GM18505 (cell line): Measurements from ENCODE around the gene RPS6KA2.

ENCODE experiments used
- ATAC-seq: cut with Tn5 transposase; IDR thresholded peaks from one replicate; pipeline ENCODE4 v1.9.1; 2021; ENCODE audit not compliant: unreplicated experiment
- POLR2A ChIP-seq: IDR thresholded peaks from 4 replicates; pipeline ENCODE4 v1.6.1; 2011; ENCODE audit warnings: borderline replicate concordance; ENCODE audit not compliant: insufficient read depth, insufficient read length; ENCODE audit errors: extremely low read depth

RPS6KA2 gene

DNA sequence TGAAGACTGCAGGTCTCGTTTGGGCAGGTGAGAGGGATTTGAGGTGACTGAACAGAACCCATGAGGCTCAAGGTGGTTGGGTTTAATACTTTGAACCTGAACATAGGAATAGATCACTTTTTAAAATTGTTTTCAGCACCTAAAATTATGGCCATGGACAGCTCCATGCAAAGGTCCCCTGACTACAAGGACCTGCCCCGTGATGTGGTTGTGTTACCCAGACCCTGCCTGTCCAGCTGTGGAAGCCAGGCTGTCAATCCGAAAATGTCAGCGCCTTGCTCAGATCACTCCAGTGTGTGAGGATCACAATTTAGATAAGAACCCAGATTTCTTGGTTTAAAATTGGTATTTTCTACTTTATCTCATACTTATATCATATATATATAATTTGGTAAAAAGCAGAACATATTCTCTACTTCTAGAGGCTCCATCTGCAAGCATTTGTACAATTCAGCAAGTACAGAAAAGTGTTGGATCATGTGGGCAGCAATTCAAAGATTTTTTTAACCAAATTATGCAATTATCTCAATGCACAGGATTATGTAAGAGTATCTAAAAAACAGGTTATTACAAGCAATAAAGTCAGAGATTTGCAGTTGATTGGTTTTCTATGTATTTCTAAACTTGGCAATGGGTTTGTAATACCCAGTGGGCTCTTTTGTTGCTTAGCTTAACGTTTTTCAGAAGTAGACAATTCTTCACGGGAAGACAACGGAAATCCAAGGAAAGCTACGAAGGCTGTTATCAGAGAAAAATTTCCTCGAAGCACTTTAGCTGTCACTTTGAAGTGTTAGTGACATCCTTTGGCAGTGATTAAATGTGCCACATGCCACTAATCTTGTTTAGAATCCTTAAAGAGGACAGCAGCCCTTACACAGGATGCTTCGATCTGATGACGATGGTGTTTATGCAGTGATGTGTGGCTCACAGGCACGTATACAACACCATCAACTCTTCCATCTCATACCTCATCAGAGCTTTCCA, 24.1 kb upstream of the RPS6KA2 start:
- TF ChIP-seq POLR2A: no peak

DNA sequence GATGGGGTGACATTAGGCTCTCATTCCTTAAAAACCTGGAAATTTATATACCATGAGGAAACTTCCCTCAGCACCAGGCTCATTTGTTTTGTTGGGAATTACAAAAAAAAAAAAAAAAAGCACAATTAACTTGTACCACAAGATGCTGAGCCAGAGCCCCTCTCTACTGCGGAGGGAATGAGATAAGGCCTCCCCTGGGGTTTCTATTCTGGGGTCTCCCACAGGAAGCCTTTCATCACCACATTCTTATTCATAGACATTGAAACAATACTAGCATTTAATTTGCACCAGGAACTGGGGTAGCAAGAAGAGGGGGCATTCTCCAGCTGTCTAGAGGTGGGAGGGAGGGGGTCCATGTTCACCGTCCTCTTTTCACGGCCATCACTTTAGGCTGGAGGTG, 23.0 kb upstream of the RPS6KA2 start:
- no peak for ATAC-seq

More for the DNA sequence above, 24.1 kb upstream of the RPS6KA2 start:
- no peak for ATAC-seq

DNA sequence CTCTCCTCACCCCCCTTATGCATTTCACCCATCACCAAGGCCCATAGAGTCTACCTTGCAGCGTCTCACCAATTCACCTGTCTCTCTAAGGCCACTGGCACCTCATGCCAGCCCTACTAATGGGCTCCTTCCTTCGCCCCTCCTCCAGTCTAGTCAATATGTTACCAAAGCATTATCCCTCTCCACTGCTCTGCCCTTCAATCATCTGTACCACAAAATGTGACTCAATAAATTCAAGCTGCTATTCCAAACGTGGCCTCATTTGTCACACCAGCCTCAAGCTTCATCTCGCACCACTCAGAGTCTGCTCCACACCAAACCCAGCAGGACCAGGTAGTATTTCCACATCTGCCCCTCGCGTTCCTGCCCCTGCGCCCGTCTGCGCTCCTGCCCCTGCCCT, 21.8 kb upstream of the RPS6KA2 start:
- ATAC-seq: no peak
- no peak for TF ChIP-seq POLR2A

More for the DNA sequence above, 23.0 kb upstream of the RPS6KA2 start:
- no peak for TF ChIP-seq POLR2A

DNA sequence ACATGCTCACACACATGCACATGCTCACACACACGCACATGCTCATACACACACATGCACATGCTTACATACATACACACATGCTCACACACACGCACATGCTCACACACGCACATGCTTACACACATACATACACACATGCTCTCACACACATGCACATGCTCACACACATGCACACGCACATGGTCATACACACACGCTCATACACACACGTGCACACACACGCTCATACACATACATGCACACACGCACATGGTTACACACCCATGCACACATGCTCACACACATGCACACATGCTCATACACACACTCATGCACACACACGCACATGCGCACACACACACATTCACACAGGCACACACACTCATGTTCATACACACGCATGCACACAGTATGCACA, 20.8 kb upstream of the RPS6KA2 start:
- no peak for TF ChIP-seq POLR2A
- no peak for ATAC-seq

DNA sequence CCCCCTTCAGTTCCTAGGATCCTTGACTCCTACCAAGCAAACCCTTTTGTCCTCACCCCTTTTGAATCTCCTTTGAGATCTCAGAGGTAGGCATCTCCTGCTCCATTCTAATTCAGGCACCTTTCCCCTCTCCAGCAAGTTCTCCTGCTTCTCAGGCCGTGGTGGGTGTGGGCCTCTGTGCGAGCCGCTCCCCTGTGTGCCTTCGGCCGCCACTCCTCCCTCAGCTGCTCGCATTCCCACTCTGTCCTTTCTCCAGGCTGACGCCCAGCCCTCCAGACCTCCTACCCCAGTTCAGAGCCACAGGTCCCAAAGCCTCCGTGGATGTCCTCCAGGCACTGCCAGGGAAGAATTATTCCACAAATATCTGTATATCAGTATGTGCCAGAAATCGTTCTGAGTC, 19.7 kb upstream of the RPS6KA2 start:
- ATAC-seq: no peak
- TF ChIP-seq POLR2A: no peak

DNA sequence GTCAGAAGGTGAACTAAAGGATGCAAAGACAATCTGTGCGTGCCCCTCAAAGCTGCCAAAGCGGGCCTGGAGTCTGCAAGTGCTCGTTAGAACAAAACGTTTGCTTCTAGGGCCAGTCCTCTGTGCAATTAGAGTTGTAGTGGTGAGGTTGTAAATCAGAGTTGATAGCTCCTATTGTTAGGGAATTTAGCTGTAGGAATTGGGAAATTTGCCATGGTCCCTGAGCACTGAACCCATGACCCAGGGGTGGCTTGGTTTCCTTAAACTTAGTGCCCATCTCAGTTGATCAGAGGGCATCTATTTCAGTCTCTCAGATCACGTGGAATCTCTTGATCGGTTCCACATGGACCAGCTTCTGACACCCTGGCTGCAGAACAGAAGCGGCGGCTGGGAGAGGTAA, 18.8 kb upstream of the RPS6KA2 start:
- no peak for ATAC-seq
- no peak for TF ChIP-seq POLR2A

DNA sequence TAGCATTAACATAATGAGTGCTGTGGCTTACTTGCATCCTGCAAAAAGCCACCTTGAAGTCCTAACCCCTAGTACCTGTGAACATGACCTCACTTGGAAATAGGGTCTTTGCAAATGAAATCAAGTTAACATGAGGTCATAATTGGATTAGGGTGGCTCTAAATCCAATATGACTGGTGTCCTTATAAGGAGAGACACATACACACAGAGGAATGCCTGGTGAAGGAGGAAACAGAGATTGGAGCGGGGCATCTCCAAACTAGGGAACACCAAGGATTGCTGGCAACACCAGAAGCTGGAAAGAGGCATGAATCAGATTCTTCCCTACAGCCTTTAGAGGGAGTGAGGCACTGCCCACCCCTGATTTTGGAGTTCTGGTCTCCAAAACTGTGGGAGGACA, 17.6 kb upstream of the RPS6KA2 start:
- no peak for TF ChIP-seq POLR2A
- no peak for ATAC-seq

DNA sequence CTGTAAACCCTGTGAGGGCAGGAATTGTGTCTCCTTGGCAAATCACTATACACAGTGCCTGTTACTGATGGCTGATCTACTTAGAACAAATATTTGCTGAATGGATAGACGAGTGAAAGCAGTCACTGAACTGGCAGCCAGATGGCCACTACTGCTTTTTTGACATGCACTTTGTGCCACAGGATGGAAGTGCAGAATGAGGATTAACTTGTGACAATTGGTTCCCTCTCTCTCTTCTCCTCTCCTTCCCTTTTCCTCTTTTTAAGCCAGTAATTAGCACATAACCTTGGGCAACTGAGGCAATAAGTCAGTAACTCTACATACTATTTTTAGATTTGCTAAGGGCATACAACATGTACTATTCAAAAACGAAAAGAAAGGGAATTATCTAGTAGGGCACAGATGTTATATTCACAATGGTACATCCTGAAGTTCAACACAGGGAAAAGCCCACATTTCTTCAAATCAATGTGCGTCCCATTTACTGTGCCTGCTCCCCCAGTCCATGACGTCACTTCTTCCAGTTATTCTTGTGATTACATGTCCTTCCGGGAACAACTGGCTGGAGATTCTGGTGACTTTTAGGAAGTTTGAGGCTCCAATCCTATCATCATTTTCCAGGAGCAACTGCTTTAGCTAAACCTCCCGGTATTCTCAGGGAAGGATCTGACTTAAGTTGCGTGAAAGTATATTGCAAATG, 17.0 kb upstream of the RPS6KA2 start:
- no peak for ATAC-seq
- TF ChIP-seq POLR2A: no peak

DNA sequence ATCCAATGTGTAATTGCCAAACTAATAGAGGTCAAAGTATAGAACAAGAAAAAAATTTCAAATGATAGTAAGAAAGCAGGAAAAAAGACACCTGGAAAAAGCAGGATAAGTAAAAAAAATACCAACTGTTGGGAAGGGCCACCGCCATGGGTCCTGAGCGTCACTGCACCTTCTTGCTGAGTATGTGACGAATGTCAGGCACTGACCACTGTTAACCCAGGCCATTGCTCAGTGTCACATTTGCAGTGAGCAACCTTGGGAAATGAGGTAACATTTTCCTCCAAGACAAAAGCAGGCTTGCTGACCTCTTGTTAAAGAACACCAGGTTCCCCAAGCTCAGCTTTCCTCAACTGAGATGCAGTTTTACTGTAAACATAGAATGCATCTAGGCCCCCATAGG, 15.6 kb upstream of the RPS6KA2 start:
- no peak for ATAC-seq
- no peak for TF ChIP-seq POLR2A

DNA sequence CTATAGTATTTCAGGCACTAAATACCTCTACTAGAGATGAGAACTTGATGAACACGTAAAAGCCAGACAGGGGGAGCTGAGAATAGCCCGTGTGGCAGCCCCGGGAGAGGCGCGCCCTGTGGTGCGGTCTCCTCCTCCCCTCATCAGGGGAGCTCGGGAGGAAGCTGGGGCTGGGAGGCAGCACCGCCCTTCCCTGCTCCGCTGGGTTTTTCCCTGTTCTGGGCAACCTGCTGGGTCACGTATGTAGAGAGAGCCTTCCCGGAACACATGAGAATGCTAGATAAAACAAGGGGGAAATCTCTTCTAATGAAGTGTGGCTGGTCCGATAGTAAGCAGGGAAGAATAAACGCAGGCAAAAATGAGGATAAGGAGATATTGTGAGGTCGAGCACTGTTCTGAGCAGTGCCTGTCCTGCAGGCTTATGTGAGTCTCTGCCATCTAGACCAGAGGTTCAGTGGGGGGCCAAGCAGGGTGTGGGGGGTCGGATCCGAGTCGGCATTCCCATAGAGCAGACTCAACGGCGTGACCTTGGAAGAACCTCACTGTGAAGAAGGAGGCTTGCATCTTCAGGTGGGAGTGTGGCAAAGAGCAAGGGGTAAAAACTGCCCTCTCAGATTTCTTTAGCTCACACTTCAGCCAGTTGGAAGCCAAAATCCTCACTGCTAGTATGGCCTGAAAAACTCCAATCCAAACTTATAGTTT, 13.4 kb upstream of the RPS6KA2 start:
- no peak for ATAC-seq

DNA sequence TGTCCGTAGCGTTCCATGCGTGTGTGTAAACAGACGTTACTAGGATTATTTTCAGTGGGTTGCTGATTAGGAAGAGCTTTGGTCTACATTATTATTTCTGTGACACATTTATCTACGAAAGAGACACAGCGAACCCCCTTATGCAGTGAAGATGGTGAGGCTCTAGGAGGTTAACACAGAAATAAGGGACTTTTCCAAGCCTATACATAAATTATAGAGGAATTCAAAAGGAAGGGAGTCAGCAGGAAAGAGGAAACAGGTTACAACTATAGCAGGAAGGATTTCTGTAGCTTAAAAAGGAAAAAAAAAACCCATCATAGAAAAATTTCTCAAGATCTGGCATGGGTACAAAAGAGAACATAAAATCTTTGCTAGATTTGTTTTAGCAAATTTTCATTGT, 12.9 kb upstream of the RPS6KA2 start:
- no peak for TF ChIP-seq POLR2A
- ATAC-seq: no peak

More for the DNA sequence above, 13.4 kb upstream of the RPS6KA2 start:
- TF ChIP-seq POLR2A: no peak

DNA sequence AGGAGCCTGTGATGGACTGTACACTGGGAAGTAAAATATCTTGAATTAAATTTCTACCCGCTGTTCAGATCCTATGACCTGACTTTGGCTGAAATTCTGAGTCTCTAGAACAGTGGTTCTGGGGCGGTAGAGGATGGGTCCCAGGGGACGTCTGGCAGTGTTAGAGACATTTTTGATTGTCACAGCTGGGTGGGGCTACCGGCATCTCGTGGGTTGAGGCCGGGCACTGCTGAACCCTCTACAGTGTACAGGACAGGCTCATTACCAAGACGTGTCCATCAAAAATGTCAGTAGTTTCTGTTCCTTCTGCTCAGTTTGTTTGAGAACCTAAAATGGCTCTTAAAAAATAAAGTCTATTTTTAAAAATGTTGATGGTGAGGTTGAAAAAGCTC, 11.5 kb upstream of the RPS6KA2 start:
- TF ChIP-seq POLR2A: no peak
- ATAC-seq: no peak
